Stimulated activated CD4-positive, alpha-beta T cell treated with anti-CD3 and anti-CD28 coated beads, Interleukin-1b, Interleukin-23, amount 100 ng/mL, for 4 hours (primary cell): ENCODE results near the gene ARHGAP10.

Experiments
- DNase-seq, 2 donors: peaks; one replicate each; pipeline ENCODE4 v3.0.0-alpha.2; 2020; ENCODE audit warnings: low read depth in 2 of 2

ARHGAP10 gene

GRCh38 chr4:147950261-147950660 lies 218.4 kb downstream of the ARHGAP10 start:
- no peak for DNase-seq

GRCh38 chr4:147950841-147951240 lies 219.0 kb downstream of the ARHGAP10 start:
- DNase-seq: no peak

- DNase-seq: no peak
Observed at GRCh38 chr4:147954850-147955249, 223.0 kb downstream of the ARHGAP10 start.

GRCh38 chr4:147955827-147956558 lies 224.1 kb downstream of the ARHGAP10 start:
- DNase-seq: no peak

GRCh38 chr4:147957446-147957845 lies 225.6 kb downstream of the ARHGAP10 start:
- DNase-seq: no peak

GRCh38 chr4:147958057-147958456 lies 226.2 kb downstream of the ARHGAP10 start:
- DNase-seq: no peak

- DNase-seq: no peak
Observed at GRCh38 chr4:147958489-147959065, 226.7 kb downstream of the ARHGAP10 start.

GRCh38 chr4:147960971-147961370 lies 229.1 kb downstream of the ARHGAP10 start:
- no peak for DNase-seq

- no peak for DNase-seq
Observed at GRCh38 chr4:147963839-147964238, 232.0 kb downstream of the ARHGAP10 start.

GRCh38 chr4:147964266-147964880 lies 232.5 kb downstream of the ARHGAP10 start:
- DNase-seq: no peak

GRCh38 chr4:147965056-147965455 lies 233.2 kb downstream of the ARHGAP10 start:
- DNase-seq: no peak

GRCh38 chr4:147965873-147966272 lies 234.0 kb downstream of the ARHGAP10 start:
- DNase-seq: no peak

GRCh38 chr4:147968641-147969040 lies 236.8 kb downstream of the ARHGAP10 start:
- DNase-seq: no peak

- no peak for DNase-seq
Observed at GRCh38 chr4:147969573-147970385, 237.9 kb downstream of the ARHGAP10 start.

- DNase-seq: no peak
Observed at GRCh38 chr4:147971116-147971515, 239.2 kb downstream of the ARHGAP10 start.

- DNase-seq: no peak
Observed at GRCh38 chr4:147975325-147975724, 243.4 kb downstream of the ARHGAP10 start.

GRCh38 chr4:147975933-147976928 lies 244.3 kb downstream of the ARHGAP10 start:
- no peak for DNase-seq

GRCh38 chr4:147980586-147980985 lies 248.7 kb downstream of the ARHGAP10 start:
- DNase-seq: no peak

GRCh38 chr4:147981305-147981704 lies 249.4 kb downstream of the ARHGAP10 start:
- no peak for DNase-seq

GRCh38 chr4:147984065-147984777 lies 252.3 kb downstream of the ARHGAP10 start:
- no peak for DNase-seq
